Neutrophil (primary cell): Measurements from ENCODE around the gene LGALS7B.
"Not testable (repeated sequence)": the region's sequence is repeated elsewhere in the genome, so short reads cannot be mapped to it uniquely, and the experiment has no call there.

Experiments used
- H3K27ac ChIP-seq: fragments of 200-600 bp; sonication (generic); 2 replicates; pipeline ENCODE4 v1.5.1; 2016; ENCODE audit warnings: mild to moderate bottlenecking, moderate library complexity
- H3K27me3 ChIP-seq: fragments of 200-600 bp; sonication (generic); 2 replicates; pipeline ENCODE4 v1.6.0; 2016; ENCODE audit warnings: mild to moderate bottlenecking
- H3K36me3 ChIP-seq: fragments of 200-600 bp; sonication (generic); 2 replicates; pipeline ENCODE4 v1.5.1; 2017
- H3K4me1 ChIP-seq, 2 experiments: fragments of 200-600 bp in 1 of 2; sonication (generic) in 1 of 2; 1 replicate in 1 of 2; 2 replicates in 1 of 2; pipeline versions ENCODE4 v1.5.1 to v1.6.1; 2013 to 2016; ENCODE audit warnings: low read depth in 1 of 2, low read length in 1 of 2, mild to moderate bottlenecking in 1 of 2, moderate library complexity in 1 of 2; ENCODE audit not compliant: control insufficient read depth in 1 of 2, insufficient read depth in 1 of 2
- H3K4me3 ChIP-seq, 2 experiments: fragments of 200-600 bp in 1 of 2; sonication (generic) in 1 of 2; 1 replicate in 1 of 2; 2 replicates in 1 of 2; pipeline ENCODE4 v1.5.1; 2013 to 2016; ENCODE audit warnings: low read depth in 1 of 2, low read length in 1 of 2, mild to moderate bottlenecking in 1 of 2, moderate library complexity in 1 of 2
- H3K9me3 ChIP-seq: fragments of 200-600 bp; sonication (generic); 2 replicates; pipeline ENCODE4 v1.5.1; 2016
- TF ChIP-seq, protein P1 (sequence below): fragments of 200-600 bp; sonication (generic); IDR thresholded peaks from 2 replicates; pipeline ENCODE4 v1.5.1; 2016; ENCODE audit warnings: antibody characterized with exemption

Gene LGALS7B

DNA sequence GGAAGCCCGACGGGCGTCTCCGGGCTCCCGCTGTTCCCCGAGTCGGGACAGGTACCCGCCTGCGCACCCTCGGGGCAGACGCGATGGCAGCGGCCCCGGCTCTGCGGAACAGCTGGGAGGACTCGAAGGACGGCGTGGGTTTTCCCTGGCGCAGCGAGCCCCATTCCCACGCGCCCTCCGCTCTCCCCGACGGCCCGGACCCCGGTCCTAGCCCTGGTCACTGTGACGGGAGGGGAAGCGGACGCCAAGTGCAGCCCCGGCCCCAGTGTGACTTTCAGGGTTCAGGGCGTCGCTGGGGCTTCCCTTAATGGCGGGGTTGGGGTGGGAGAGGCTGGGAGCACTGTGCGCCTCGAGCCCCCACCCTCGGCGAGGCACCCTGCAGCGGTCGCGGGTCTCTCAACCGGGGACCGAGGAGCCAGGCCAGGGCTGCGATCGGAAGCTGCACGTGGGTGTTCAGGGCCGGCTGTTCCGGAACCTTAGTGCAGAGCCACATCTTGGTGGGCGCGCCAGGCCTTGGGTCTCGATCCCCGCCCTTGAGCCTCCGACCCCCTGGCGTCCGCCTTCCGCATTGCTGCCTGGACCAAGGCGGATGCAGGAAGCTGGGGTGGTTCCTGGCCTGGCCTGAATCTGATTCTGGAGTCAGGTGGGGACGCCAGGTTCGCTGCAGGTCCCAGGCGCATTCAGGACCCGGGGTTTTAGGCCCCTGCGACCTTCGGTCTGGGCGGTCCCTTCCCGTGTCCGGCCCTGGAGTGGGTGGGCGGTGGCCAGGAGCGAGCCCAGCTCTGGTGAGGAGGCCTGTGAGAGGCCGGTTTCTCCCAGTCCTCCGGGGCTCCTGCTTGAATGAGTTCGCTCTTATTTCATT, 3.5 kb downstream of the LGALS7B start:
- Histone ChIP-seq H3K4me3 (peak overlapping the region; percentile 20 to 35), H3K4me1 (peaks cover 6% of the 10 kb centered on the region in 2 experiments), H3K27me3 (peaks cover 23% of the 10 kb centered on the region), H3K36me3 (no peaks in the 10 kb centered on the region), H3K27ac (no peak overlapping the region), H3K9me3 (no peaks in the 10 kb centered on the region)
- TF ChIP-seq, protein P1, sequence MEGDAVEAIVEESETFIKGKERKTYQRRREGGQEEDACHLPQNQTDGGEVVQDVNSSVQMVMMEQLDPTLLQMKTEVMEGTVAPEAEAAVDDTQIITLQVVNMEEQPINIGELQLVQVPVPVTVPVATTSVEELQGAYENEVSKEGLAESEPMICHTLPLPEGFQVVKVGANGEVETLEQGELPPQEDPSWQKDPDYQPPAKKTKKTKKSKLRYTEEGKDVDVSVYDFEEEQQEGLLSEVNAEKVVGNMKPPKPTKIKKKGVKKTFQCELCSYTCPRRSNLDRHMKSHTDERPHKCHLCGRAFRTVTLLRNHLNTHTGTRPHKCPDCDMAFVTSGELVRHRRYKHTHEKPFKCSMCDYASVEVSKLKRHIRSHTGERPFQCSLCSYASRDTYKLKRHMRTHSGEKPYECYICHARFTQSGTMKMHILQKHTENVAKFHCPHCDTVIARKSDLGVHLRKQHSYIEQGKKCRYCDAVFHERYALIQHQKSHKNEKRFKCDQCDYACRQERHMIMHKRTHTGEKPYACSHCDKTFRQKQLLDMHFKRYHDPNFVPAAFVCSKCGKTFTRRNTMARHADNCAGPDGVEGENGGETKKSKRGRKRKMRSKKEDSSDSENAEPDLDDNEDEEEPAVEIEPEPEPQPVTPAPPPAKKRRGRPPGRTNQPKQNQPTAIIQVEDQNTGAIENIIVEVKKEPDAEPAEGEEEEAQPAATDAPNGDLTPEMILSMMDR = no peak

DNA sequence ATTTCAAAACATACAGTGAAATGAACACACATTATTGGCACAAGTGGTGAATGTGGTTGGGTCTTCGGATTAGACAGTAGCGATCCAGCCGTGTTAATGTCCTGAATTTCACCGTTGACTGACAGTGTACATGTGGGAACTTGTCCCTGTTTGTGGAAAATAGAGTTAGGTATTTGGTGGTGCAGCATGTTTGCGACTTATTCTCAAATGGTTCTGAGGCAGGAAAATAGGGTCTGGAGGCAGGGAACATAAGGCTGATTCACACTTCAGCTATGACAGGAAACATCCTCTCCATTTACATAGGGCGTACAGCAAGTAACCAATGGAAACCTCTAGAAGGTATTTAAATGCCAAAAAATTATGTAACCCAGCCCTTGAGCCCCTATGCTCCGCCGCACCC, 4.2 kb downstream of the LGALS7B start:
- Histone ChIP-seq H3K36me3 (no peaks in the 10 kb centered on the region), H3K4me1 (peaks cover 6% of the 10 kb centered on the region in 2 experiments), H3K4me3 (no peak overlapping the region), H3K9me3 (no peaks in the 10 kb centered on the region), H3K27ac (no peak overlapping the region), H3K27me3 (peaks cover 23% of the 10 kb centered on the region)
- TF ChIP-seq, protein P1 = no peak

DNA sequence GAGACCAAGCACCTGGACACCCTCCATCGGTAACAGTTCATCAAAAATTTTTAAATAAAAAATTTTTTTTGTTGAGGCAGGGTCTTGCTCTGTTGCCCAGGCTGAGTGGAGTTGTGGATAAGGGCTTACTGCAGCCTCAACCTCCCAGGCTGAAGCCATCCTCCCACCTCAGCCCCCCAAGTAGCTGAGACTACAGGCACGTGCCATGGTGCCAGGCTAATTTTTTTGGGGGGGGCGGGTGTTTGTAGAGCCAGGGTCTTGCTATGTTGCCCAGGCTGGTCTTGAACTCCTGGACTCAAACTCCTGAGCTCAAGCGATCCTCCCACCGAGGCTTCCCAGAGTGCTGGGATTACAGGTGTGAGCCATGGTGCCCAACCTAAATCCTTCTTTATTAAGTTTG, 4.7 kb downstream of the LGALS7B start:
- no peaks in the 10 kb centered on the region for H3K36me3 ChIP-seq
- H3K27ac ChIP-seq = no peak overlapping the region
- H3K4me3 ChIP-seq = no peak overlapping the region
- peaks cover 23% of the 10 kb centered on the region for H3K27me3 ChIP-seq
- no peaks in the 10 kb centered on the region for H3K9me3 ChIP-seq
- TF ChIP-seq, protein P1 = no peak
- peaks cover 6% of the 10 kb centered on the region in 2 experiments for H3K4me1 ChIP-seq

DNA sequence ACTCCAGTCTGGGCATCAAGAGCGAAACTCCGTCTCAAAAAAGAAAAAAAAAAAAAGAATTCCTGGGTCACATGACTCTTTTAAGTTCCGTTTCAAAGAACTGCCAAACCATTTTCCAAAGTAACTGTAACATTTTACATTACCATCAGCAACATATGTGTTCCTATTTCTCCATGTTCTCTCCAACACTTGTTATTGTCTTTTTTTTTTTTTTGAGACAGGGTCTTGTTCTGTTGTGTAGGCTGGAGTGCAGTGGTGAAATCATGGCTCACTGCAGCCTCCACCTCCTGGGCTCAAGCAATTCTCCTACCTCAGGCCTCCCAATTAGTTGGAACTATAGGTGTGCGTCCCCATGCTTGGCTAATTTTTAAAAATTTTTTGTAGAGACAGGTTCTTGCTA, 6.5 kb downstream of the LGALS7B start:
- no peaks in the 10 kb centered on the region for H3K36me3 ChIP-seq
- no peak overlapping the region for H3K4me3 ChIP-seq
- H3K27ac ChIP-seq = no peak overlapping the region
- no peaks in the 10 kb centered on the region for H3K9me3 ChIP-seq
- TF ChIP-seq, protein P1 = no peak
- H3K4me1 ChIP-seq = peaks cover 6% of the 10 kb centered on the region in 2 experiments
- peaks cover 23% of the 10 kb centered on the region for H3K27me3 ChIP-seq

DNA sequence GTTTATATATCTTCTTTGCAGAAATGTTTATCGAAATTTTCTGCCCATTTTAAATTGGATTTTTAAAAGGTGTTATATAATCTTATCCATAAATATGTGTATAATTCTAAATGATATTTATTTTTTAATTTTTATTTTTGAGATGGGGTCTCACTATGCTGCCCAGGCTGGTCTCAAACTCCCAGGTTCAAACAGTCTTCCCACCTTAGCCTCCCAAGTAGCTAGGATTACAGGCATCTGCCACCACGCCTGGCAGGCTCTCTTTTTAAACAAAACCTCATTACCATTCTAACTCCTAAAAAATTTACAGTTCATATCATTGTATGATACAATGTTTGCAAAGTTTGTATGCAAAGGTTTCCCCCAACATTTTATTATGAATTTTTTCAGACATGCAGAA, 7.2 kb downstream of the LGALS7B start:
- TF ChIP-seq, protein P1 = no peak
- no peaks in the 10 kb centered on the region for H3K36me3 ChIP-seq
- H3K9me3 ChIP-seq = no peaks in the 10 kb centered on the region
- peaks cover 23% of the 10 kb centered on the region for H3K27me3 ChIP-seq
- H3K4me1 ChIP-seq = peaks cover 6% of the 10 kb centered on the region in 2 experiments
- no peak overlapping the region for H3K4me3 ChIP-seq
- H3K27ac ChIP-seq = no peak overlapping the region

DNA sequence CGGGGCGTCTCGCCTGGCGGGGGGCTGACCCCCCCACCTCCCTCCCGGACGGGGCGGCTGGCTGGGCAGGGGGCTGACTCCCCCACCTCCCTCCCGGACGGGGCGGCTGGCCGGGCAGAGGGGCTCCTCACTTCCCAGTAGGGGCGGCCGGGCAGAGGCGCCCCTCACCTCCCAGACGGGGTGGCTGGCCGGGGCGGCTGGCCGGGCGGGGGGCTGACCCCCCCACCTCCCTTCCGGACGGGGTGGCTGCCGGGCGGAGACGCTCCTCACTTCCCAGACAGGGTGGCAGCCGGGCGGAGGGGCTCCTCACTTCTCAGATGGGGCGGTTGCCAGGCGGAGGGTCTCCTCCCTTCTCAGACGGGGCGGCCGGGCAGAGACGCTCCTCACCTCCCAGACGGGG, 8.8 kb downstream of the LGALS7B start:
- H3K4me3 ChIP-seq, H3K27ac ChIP-seq, H3K4me1 ChIP-seq, H3K9me3 ChIP-seq, H3K36me3 ChIP-seq: not testable (repeated sequence)
- peaks cover 16% of the 10 kb centered on the region for H3K27me3 ChIP-seq
